Activated T-helper 1 cell treated with anti-CD3 and anti-CD28 coated beads, Interleukin-2, amount 50 U/mL, for 16 hours (primary cell): ENCODE data around the gene ASGR2.

ENCODE experiments used
- DNase-seq, 2 donors: peaks; one replicate each; pipeline ENCODE4 v3.0.0-alpha.2; 2020; ENCODE audit warnings: low read depth in 1 of 2, low spot score in 1 of 2

Gene ASGR2

GRCh38 chr17:7064261-7064660 lies 50.4 kb downstream of the ASGR2 start:
- DNase-seq: no peak

GRCh38 chr17:7063518-7064094 lies 51.0 kb downstream of the ASGR2 start:
- no peak for DNase-seq

- DNase-seq: no peak
Measured at GRCh38 chr17:7060165-7060891, 54.3 kb downstream of the ASGR2 start.

DNA sequence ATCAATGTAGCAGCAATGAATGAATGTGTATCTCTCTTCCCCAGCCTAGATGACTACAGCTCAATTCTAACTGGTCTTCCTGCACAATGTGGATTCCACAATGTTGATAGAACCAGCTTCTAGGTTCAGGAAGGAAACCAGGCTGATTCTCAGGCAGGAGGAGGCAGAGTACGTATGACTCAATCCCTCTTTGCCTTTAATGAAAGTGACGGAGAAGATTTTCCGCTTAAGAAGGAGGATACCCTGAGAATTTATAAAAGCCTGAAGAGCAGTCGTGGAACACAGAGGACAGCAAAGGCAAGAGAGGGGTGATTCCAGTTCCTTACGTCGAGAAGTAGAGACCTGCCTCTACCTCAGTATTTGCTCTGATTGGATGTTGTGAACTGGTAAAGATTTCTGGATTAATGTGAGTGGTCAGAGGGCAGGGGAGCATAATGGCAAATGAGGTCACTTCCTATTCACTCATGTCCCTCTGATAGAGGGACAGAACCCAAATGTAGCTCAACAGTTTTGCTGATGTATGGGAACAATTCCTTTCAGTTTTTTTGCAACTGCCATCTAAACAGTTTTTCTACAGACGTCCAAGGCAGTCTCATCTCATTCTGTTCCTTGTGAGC lies 55.7 kb downstream of the ASGR2 start:
- DNase-seq: no peak

- DNase-seq: no peak
Measured at GRCh38 chr17:7056386-7056785, 58.2 kb downstream of the ASGR2 start.
